Measurements from ENCODE around the gene IRF7. TPM values are rescaled to one million over a fixed set of nuclear protein-coding genes. Genes with fewer than 3 reads are reported as not detected.

IRF7 gene
- total RNA-seq, 1 experiment from 2014 or later = 8.8 TPM

GRCh38 chr11:605286-606129 is 10.2 kb downstream of the IRF7 start:
- Histone ChIP-seq H3K36me3 (ENCODE audit: insufficient read depth, low read length, poor library complexity, severe bottlenecking) (peaks cover 66% of the 10 kb centered on the region), H3K4me1 (ENCODE audit: insufficient read depth, low read length, poor library complexity, severe bottlenecking) (no peaks in the 10 kb centered on the region), H3K27me3 (replicated peaks; ENCODE audit: insufficient read depth, low read depth, low read length, poor library complexity) (no peaks in the 10 kb centered on the region), H3K4me3 (ENCODE audit: low read depth, low read length, poor library complexity, severe bottlenecking) (no peak overlapping the region), H3K9me3 (ENCODE audit: low read depth, low read length, poor library complexity, severe bottlenecking) (no peaks in the 10 kb centered on the region), H3K27ac (ENCODE audit: low read depth, low read length, poor library complexity, severe bottlenecking) (no peak overlapping the region)
- no TSS peak for BruUV-seq (replicated peaks)
- ChIA-PET POLR2A (ENCODE audit: low non-redundant PET) (no interaction called here), CTCF (no interaction called here)
- no peak for DNase-seq (ENCODE audit: low spot score)
- intact Hi-C loops (cut with micrococcal nuclease; ENCODE audit: unreplicated experiment) = no loop called here
- TF ChIP-seq EZH2 (IDR thresholded peaks at IDR 0.05; ENCODE audit: borderline replicate concordance, low read depth, low read length, poor library complexity, severe bottlenecking) = no peak
- TF ChIP-seq, protein P1, sequence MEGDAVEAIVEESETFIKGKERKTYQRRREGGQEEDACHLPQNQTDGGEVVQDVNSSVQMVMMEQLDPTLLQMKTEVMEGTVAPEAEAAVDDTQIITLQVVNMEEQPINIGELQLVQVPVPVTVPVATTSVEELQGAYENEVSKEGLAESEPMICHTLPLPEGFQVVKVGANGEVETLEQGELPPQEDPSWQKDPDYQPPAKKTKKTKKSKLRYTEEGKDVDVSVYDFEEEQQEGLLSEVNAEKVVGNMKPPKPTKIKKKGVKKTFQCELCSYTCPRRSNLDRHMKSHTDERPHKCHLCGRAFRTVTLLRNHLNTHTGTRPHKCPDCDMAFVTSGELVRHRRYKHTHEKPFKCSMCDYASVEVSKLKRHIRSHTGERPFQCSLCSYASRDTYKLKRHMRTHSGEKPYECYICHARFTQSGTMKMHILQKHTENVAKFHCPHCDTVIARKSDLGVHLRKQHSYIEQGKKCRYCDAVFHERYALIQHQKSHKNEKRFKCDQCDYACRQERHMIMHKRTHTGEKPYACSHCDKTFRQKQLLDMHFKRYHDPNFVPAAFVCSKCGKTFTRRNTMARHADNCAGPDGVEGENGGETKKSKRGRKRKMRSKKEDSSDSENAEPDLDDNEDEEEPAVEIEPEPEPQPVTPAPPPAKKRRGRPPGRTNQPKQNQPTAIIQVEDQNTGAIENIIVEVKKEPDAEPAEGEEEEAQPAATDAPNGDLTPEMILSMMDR (conservative IDR thresholded peaks at IDR 0.05; ENCODE audit: low read depth, low read length) = no peak

DNA sequence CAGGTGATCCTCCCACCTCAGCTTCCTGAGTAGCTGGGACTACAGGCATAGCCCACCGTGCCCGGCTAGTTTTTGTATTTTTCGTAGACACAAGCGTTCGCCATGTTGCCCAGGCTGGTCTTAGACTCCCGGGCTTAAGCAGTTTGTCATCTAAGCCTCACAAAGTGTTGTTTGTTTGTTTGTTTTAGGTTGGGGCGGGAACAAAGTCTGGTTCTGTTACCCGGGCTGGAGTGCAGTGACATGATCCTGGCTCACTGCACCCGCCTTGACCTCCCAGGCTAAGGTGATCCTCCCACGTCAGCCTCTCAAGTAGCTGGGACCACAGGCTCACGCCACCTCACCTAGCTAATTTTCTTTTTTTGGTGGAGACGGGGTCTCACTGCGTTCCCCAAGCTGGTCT is 12.6 kb downstream of the IRF7 start:
- Histone ChIP-seq H3K27me3 (replicated peaks; ENCODE audit: insufficient read depth, low read depth, low read length, poor library complexity) (no peaks in the 10 kb centered on the region), H3K4me1 (ENCODE audit: insufficient read depth, low read length, poor library complexity, severe bottlenecking) (no peaks in the 10 kb centered on the region), H3K36me3 (ENCODE audit: insufficient read depth, low read length, poor library complexity, severe bottlenecking) (peaks cover 62% of the 10 kb centered on the region), H3K27ac (ENCODE audit: low read depth, low read length, poor library complexity, severe bottlenecking) (no peak overlapping the region), H3K9me3 (ENCODE audit: low read depth, low read length, poor library complexity, severe bottlenecking) (no peaks in the 10 kb centered on the region), H3K4me3 (ENCODE audit: low read depth, low read length, poor library complexity, severe bottlenecking) (no peak overlapping the region)
- ChIA-PET POLR2A (ENCODE audit: low non-redundant PET) (no interaction called here), CTCF (no interaction called here)
- no TSS peak for BruUV-seq (replicated peaks)
- DNase-seq (ENCODE audit: low spot score) = no peak
- intact Hi-C loops (cut with micrococcal nuclease; ENCODE audit: unreplicated experiment) = no loop called here
- TF ChIP-seq, protein P1 (conservative IDR thresholded peaks at IDR 0.05; ENCODE audit: low read depth, low read length) = no peak
- no peak for TF ChIP-seq EZH2 (IDR thresholded peaks at IDR 0.05; ENCODE audit: borderline replicate concordance, low read depth, low read length, poor library complexity, severe bottlenecking)

DNA sequence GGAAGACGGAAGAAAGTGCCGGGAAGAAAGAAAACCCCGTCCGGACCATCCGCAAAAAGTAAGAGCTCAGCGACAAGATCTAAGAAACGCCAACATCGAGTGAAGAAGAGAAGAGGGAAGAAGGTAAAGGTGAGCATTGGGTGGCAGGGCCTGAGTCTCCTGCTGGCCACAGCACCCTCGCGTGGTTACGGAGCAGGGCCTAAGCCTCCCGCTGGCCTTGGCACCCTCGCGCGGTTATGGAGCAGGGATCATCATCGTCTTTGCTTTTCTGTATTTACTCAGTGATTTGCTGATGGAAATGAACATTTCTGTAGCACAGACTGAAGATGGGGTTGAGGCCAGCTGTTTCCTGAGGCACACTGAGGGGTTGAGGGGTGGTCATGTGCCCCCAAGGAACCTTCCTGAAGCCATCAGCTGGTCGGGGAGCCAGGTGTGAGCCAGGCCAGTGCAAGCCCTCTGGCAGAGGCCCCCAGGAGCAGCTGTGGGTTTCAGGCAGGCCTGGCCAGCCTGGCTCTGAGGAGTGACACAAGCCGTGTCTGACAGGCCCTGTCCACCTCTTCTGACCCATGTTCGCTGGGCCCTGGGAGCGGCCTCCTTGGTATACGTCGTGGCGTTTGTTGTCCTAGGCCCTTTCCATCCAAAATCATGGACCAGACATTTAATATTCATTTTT is 14.0 kb downstream of the IRF7 start:
- H3K36me3 ChIP-seq (ENCODE audit: insufficient read depth, low read length, poor library complexity, severe bottlenecking) = peaks cover 57% of the 10 kb centered on the region
- H3K4me3 ChIP-seq (ENCODE audit: low read depth, low read length, poor library complexity, severe bottlenecking) = no peak overlapping the region
- TF ChIP-seq EZH2 (IDR thresholded peaks at IDR 0.05; ENCODE audit: borderline replicate concordance, low read depth, low read length, poor library complexity, severe bottlenecking) = no peak
- TF ChIP-seq, protein P1 (conservative IDR thresholded peaks at IDR 0.05; ENCODE audit: low read depth, low read length) = no peak
- H3K4me1 ChIP-seq (ENCODE audit: insufficient read depth, low read length, poor library complexity, severe bottlenecking) = no peaks in the 10 kb centered on the region
- H3K27ac ChIP-seq (ENCODE audit: low read depth, low read length, poor library complexity, severe bottlenecking) = no peak overlapping the region
- no peak for DNase-seq (ENCODE audit: low spot score)
- ChIA-PET POLR2A (ENCODE audit: low non-redundant PET) (interaction anchor here (0.7 kb wide), 1 partner anchor 476 kb away, joined by 14 read pairs; no protein-coding TSS in a partner anchor), CTCF (no interaction called here)
- intact Hi-C loops (cut with micrococcal nuclease; ENCODE audit: unreplicated experiment) = no loop called here
- H3K9me3 ChIP-seq (ENCODE audit: low read depth, low read length, poor library complexity, severe bottlenecking) = no peaks in the 10 kb centered on the region
- H3K27me3 ChIP-seq (replicated peaks; ENCODE audit: insufficient read depth, low read depth, low read length, poor library complexity) = no peaks in the 10 kb centered on the region
- BruUV-seq (replicated peaks) = no TSS peak

Data from A673 (cell line).